Activated CD8-positive, alpha-beta memory T cell treated with anti-CD3 and anti-CD28 coated beads for 36 hours (primary cell): ENCODE results near the gene RNF38. TPM values are rescaled to one million over a fixed set of nuclear protein-coding genes. Genes with fewer than 3 reads are reported as not detected.
"Not testable (repeated sequence)": the region's sequence is repeated elsewhere in the genome, so short reads cannot be mapped to it uniquely, and the experiment has no call there.

ENCODE experiments used
- CTCF ChIA-PET: fragments of 350-600 bp; sonication (Branson Sonifier 250); formaldehyde crosslinking; loops from one replicate; lab custom pipeline; 2021; ENCODE audit warnings: antibody characterized with exemption; lab: Charles Lee
- POLR2A ChIA-PET: fragments of 350-600 bp; sonication (Branson Sonifier 250); formaldehyde crosslinking; loops from one replicate; lab custom pipeline; 2021; ENCODE audit warnings: antibody characterized with exemption; lab: Charles Lee
- total RNA-seq, 2 experiments: library from RNA; stranded (reverse); gene quantifications; one replicate each; pipeline ENCODE4 v1.2.3, GENCODE V29; 2021

The RNF38 gene
- total RNA-seq, 2 experiments from 2014 or later = 38.0 to 40.4 TPM

- CTCF ChIA-PET = interaction anchor here (0.6 kb wide), 1 partner anchor 42 kb away, joined by 4 read pairs; no protein-coding TSS in a partner anchor
- POLR2A ChIA-PET = no interaction called here
Measured at GRCh38 chr9:36346569-36346968, 53.5 kb downstream of the RNF38 start.

GRCh38 chr9:36345103-36345846 lies 54.8 kb downstream of the RNF38 start:
- ChIA-PET POLR2A (no interaction called here), CTCF (no interaction called here)

- ChIA-PET POLR2A (interaction anchor here (0.9 kb wide), 1 partner anchor 124 kb away, joined by 3 read pairs; no protein-coding TSS in a partner anchor), CTCF (interaction anchor here (0.6 to 1.2 kb wide), 2 partner anchors 13 to 33 kb away, joined by 3 read pairs; no protein-coding TSS in a partner anchor)
Measured at GRCh38 chr9:36341936-36342577, 58.0 kb downstream of the RNF38 start.

- POLR2A ChIA-PET = no interaction called here
- CTCF ChIA-PET = interaction anchor here (1.3 kb wide), 1 partner anchor 9 kb away, joined by 5 read pairs; no protein-coding TSS in a partner anchor
Measured at GRCh38 chr9:36337865-36338264, 62.2 kb downstream of the RNF38 start.

DNA sequence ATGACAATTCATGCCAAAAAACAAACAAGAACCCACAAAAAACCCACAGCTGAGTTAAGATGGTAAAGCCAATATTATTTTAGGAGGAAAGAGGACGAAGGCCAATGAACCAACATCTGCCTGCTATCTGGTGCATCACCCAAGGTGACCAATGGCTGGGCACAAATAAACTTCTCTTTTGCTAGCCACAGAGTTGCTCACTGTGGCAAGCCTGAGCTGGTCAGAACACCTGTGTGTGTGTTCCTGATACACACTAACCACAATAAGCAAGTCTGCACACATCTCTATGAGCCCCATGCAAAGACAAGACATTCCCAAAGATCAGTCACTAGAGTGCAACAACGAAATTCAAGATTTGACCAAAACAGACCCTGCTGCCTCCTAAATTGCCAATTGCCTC lies 63.1 kb downstream of the RNF38 start:
- ChIA-PET POLR2A (no interaction called here), CTCF (interaction anchor here (1.3 kb wide), 1 partner anchor 9 kb away, joined by 5 read pairs; no protein-coding TSS in a partner anchor)

DNA sequence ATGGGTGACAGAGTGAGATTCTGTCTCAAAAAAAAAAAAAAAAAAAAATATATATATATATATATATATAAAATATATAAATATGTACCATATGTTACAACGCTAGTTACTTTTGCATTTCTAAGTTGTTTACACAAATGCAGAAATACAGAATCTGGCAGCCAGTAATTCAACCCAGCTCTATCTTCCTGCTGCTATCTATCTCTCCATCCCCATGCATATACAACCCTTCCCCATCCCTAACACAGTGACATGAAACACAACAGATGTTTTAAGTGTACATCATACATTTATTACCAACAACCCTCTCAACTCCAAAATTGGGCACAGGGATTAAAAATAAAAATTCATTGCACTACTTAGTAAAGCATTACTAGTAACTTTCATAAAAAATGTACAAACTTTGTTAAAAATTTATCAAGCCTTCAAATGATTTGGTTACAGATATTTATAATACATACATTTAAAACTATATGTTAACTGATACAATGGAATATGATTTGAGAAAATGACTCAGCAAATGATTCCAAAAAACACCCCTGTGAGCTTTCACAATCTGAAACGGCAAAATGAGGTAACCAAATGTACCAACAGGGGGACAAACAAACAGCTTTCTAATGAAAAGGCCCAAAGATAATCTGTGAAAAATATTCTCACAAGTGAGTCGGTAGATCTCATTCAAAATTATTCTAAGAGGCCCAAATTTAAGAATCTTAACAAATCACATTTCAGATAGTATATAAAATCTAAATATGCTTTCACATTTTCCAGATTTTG lies 63.8 kb downstream of the RNF38 start:
- POLR2A ChIA-PET = no interaction called here
- CTCF ChIA-PET = interaction anchor here (1.3 kb wide), 1 partner anchor 8 kb away, joined by 5 read pairs; no protein-coding TSS in a partner anchor

GRCh38 chr9:36332006-36332405 lies 68.1 kb downstream of the RNF38 start:
- POLR2A ChIA-PET = no interaction called here
- CTCF ChIA-PET = interaction anchor here (0.7 kb wide), 1 partner anchor 189 kb away, joined by 4 read pairs; no protein-coding TSS in a partner anchor

- CTCF ChIA-PET = interaction anchor here (0.7 to 2.2 kb wide), 12 partner anchors 8 to 470 kb away, joined by 3 to 17 read pairs (median 4); partner anchors contain the start of gene CLTA
- POLR2A ChIA-PET = interaction anchor here (0.6 kb wide), 1 partner anchor 100 kb away, joined by 8 read pairs; no protein-coding TSS in a partner anchor
Measured at GRCh38 chr9:36328798-36329411, 71.2 kb downstream of the RNF38 start.

- POLR2A ChIA-PET = no interaction called here
- CTCF ChIA-PET = no interaction called here
Measured at GRCh38 chr9:36325081-36325828, 74.8 kb downstream of the RNF38 start.

DNA sequence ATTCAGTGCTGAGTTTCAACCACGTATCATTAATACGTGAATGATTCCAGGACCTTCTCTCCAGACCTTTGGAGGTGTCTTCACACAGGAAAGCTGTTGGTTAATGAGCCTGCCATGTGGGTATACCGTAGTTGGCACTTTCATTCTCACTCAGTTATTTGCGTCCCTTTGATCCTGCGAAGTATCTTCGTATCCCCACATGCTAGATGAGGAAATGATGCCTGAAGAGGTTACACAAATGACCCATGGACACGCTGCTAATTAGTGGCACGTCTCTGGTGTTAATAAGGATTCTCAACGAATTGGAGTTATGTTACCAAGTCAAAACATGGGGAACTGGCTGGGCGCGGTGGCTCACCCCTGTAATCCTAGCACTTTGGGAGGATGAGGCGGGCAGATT lies 76.1 kb downstream of the RNF38 start:
- ChIA-PET POLR2A (no interaction called here), CTCF (no interaction called here)

DNA sequence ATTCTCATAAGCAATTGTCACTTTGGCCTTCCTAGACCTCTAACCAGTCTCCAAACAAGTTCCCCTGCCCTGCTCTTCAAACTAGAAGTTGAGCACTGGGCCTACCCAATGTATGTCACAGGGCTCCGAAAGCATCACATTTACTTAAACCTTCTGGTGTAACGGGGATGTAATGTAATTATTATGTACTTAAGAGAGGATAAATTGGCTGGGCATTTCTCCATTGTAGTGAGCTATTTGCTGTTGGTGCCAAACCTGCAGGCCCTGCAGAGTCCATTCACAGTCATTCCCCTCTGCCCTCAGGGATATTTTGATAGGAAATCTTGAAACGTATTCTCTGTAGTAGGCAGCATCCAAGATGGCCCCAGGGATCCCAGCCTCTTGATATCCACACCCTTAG lies 77.6 kb downstream of the RNF38 start:
- POLR2A ChIA-PET = no interaction called here
- CTCF ChIA-PET = no interaction called here

GRCh38 chr9:36321903-36322302 lies 78.2 kb downstream of the RNF38 start:
- CTCF ChIA-PET, POLR2A ChIA-PET: not testable (repeated sequence)

GRCh38 chr9:36320466-36320865 lies 79.6 kb downstream of the RNF38 start:
- CTCF ChIA-PET = no interaction called here
- POLR2A ChIA-PET = no interaction called here

- CTCF ChIA-PET = interaction anchor here (1.3 kb wide), 1 partner anchor 9 kb away, joined by 5 read pairs; no protein-coding TSS in a partner anchor
Measured at GRCh38 chr9:36319806-36320205, 80.3 kb downstream of the RNF38 start.

DNA sequence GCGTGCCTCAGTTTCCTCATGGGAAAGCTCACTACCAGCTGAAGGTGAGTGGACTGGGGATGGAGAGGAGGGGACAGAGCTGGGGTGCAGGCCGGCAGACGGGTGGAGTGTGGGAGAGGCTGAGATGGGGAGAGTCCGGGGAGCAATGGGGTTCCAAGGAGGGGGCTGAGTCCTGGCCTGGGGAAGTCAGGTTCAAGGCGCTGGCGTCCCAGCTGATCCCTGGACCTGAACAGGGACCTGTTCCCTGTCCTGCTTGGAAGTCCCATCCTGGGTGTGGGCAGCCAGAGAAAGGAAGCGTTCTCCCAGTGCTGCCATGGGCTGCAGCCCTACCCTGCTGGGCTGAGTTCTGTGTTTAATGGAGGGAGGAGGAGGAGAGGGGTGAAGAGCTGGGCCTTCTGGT lies 80.9 kb downstream of the RNF38 start:
- CTCF ChIA-PET = interaction anchor here (1.3 kb wide), 1 partner anchor 10 kb away, joined by 5 read pairs; no protein-coding TSS in a partner anchor
- POLR2A ChIA-PET = no interaction called here

More at GRCh38 chr9:36319806-36320205, 80.3 kb downstream of the RNF38 start:
- POLR2A ChIA-PET = no interaction called here

DNA sequence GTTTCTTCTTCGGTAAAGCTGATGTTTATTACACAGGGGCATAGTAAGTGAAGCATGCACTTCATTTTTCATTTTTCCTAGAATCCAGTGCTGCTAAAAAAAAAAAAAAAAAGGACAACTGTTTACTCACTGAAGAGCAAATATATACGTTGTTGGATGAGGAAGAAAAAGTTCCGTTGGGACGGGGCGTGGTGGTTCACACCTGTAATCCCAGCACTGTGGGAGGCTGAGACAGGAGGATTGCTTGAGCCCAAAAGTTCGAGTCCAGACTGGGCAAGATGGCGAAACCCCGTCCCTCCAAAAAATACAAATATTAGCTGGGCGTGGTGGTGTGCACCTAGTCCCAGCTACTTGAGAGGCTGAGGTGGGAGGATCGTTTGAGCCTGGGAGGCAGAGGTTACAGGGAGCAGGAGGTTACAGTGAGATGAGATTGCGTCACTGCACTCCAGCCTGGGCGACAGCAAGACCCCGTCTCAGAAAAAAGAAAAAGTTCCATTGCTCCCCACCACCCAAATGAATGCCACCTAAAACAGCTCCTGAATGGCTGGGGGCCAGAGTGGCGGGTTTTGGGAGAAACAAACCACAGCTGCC lies 81.8 kb downstream of the RNF38 start:
- CTCF ChIA-PET = interaction anchor here (1.3 kb wide), 1 partner anchor 10 kb away, joined by 5 read pairs; no protein-coding TSS in a partner anchor
- POLR2A ChIA-PET = interaction anchor here (0.7 kb wide), 1 partner anchor 250 kb away, joined by 5 read pairs; no protein-coding TSS in a partner anchor

GRCh38 chr9:36317766-36318165 lies 82.3 kb downstream of the RNF38 start:
- ChIA-PET POLR2A (interaction anchor here (0.7 kb wide), 1 partner anchor 250 kb away, joined by 5 read pairs; no protein-coding TSS in a partner anchor), CTCF (no interaction called here)
